Measurements from ENCODE around the gene MED16. TPM values are rescaled to one million over a fixed set of nuclear protein-coding genes. Genes with fewer than 3 reads are reported as not detected.
"Not testable (repeated sequence)": the region's sequence is repeated elsewhere in the genome, so short reads cannot be mapped to it uniquely, and the experiment has no call there.

MED16 gene
- total and polyA plus RNA-seq, 7 experiments from 2014 or later: 47.5 to 142 (median 67.6) TPM

GRCh38 chr19:853014-853585 is 39.9 kb downstream of the MED16 start:
- Mint-ChIP-seq H3K4me1 (peaks cover 0 to 8% (median 0%) of the 10 kb centered on the region in 7 donors), H3K36me3 (no peaks in the 10 kb centered on the region), H3K27me3 (peaks cover 0 to 18% (median 8%) of the 10 kb centered on the region in 5 donors), H3K27ac (no peak overlapping the region), H3K9me3 (peaks cover 0 to 2% (median 0%) of the 10 kb centered on the region in 11 donors), H3K4me3 (no peak overlapping the region)
- peaks cover 0 to 8% of the 10 kb centered on the region in 2 donors for H3K27me3 ChIP-seq (ENCODE audit: control insufficient read depth in 2 of 2, insufficient read depth in 2 of 2, low read length in 2 of 2)
- no peaks in the 10 kb centered on the region for H3K9me3 ChIP-seq (ENCODE audit: control insufficient read depth in 2 of 3, low read length in 3 of 3)
- ChIA-PET CTCF (no interaction called here), POLR2A (no interaction called here)
- DNase-seq (peak in 1 of 9 donors; percentile 6), ATAC-seq (no peak)
- no peaks in the 10 kb centered on the region for H3K36me3 ChIP-seq (ENCODE audit: control insufficient read depth in 2 of 3, insufficient read depth in 3 of 3, low read length in 3 of 3)
- no peak overlapping the region for H3K4me3 ChIP-seq (ENCODE audit: low read length)
- intact Hi-C loops (cut with micrococcal nuclease): no loop called here
- H3K27ac ChIP-seq (ENCODE audit: low read depth, low read length): no peak overlapping the region
- no peaks in the 10 kb centered on the region for H3K4me1 ChIP-seq (ENCODE audit: control insufficient read depth in 2 of 2, insufficient read depth in 2 of 2, low read length in 2 of 2)

- CTCF ChIA-PET: no interaction called here
- no peaks in the 10 kb centered on the region for H3K4me1 ChIP-seq (ENCODE audit: control insufficient read depth in 2 of 2, insufficient read depth in 2 of 2, low read length in 2 of 2)
- Mint-ChIP-seq H3K27ac (no peak within 1 kb of the TSS), H3K9me3 (no peaks in the 10 kb centered on the region), H3K4me3 (no peak within 1 kb of the TSS), H3K4me1 (peaks cover 0 to 4% (median 0%) of the 10 kb centered on the region in 7 donors), H3K36me3 (no peaks in the 10 kb centered on the region), H3K27me3 (peaks cover 6 to 21% (median 9%) of the 10 kb centered on the region in 5 donors)
- H3K27ac ChIP-seq (ENCODE audit: low read depth, low read length): no peak within 1 kb of the TSS
- POLR2A ChIA-PET: no interaction called here
- no peaks in the 10 kb centered on the region for H3K9me3 ChIP-seq (ENCODE audit: control insufficient read depth in 2 of 3, low read length in 3 of 3)
- H3K4me3 ChIP-seq (ENCODE audit: low read length): no peak within 1 kb of the TSS
- intact Hi-C loops (cut with micrococcal nuclease): no loop called here
- ATAC-seq: no peak
- peaks cover 0 to 10% of the 10 kb centered on the region in 2 donors for H3K27me3 ChIP-seq (ENCODE audit: control insufficient read depth in 2 of 2, insufficient read depth in 2 of 2, low read length in 2 of 2)
- no peak for DNase-seq
- H3K36me3 ChIP-seq (ENCODE audit: control insufficient read depth in 2 of 3, insufficient read depth in 3 of 3, low read length in 3 of 3): no peaks in the 10 kb centered on the region
Measured at GRCh38 chr19:852136-853013, 40.6 kb downstream of the MED16 start, which contains the start of gene ELANE. Gene ELANE, plus strand, starts transcription at chr19:852303. Its CDS starts 26 bp downstream, at chr19:852329.

- no peak overlapping the region for H3K4me3 ChIP-seq (ENCODE audit: low read length)
Measured at GRCh38 chr19:850979-851335, 42.0 kb downstream of the MED16 start.

GRCh38 chr19:850221-850978 is 42.6 kb downstream of the MED16 start:
- no peaks in the 10 kb centered on the region for H3K9me3 ChIP-seq (ENCODE audit: control insufficient read depth in 2 of 3, low read length in 3 of 3)
- no peak overlapping the region for H3K27ac ChIP-seq (ENCODE audit: low read depth, low read length)
- DNase-seq (no peak), ATAC-seq (peak; percentile 31)
- H3K4me1 ChIP-seq (ENCODE audit: control insufficient read depth in 2 of 2, insufficient read depth in 2 of 2, low read length in 2 of 2): no peaks in the 10 kb centered on the region
- ChIA-PET CTCF (interaction anchor here (0.7 to 0.9 kb wide), 2 partner anchors 81 to 279 kb away, joined by 3 to 9 read pairs; no protein-coding TSS in a partner anchor), POLR2A (no interaction called here)
- H3K4me3 Mint-ChIP-seq: no peak overlapping the region
- H3K36me3 Mint-ChIP-seq: no peaks in the 10 kb centered on the region
- no peak overlapping the region for H3K27ac Mint-ChIP-seq
- no peak overlapping the region for H3K4me3 ChIP-seq (ENCODE audit: low read length)
- peaks cover 0 to 15% of the 10 kb centered on the region in 2 donors for H3K27me3 ChIP-seq (ENCODE audit: control insufficient read depth in 2 of 2, insufficient read depth in 2 of 2, low read length in 2 of 2)
- H3K4me1 Mint-ChIP-seq: no peaks in the 10 kb centered on the region
- intact Hi-C loops (cut with micrococcal nuclease): no loop called here
- H3K27me3 Mint-ChIP-seq: peaks cover 14 to 34% (median 21%) of the 10 kb centered on the region in 5 donors
- H3K9me3 Mint-ChIP-seq: peaks cover 0 to 2% (median 0%) of the 10 kb centered on the region in 11 donors
- no peaks in the 10 kb centered on the region for H3K36me3 ChIP-seq (ENCODE audit: control insufficient read depth in 2 of 3, insufficient read depth in 3 of 3, low read length in 3 of 3)

More at GRCh38 chr19:850979-851335, 42.0 kb downstream of the MED16 start:
- Mint-ChIP-seq H3K9me3 (no peaks in the 10 kb centered on the region), H3K27ac (no peak overlapping the region), H3K27me3 (peaks cover 14 to 29% (median 16%) of the 10 kb centered on the region in 5 donors), H3K4me1 (no peaks in the 10 kb centered on the region), H3K4me3 (no peak overlapping the region), H3K36me3 (no peaks in the 10 kb centered on the region)
- ChIA-PET POLR2A (no interaction called here), CTCF (no interaction called here)
- DNase-seq (no peak), ATAC-seq (peak; percentile 8)
- Histone ChIP-seq H3K9me3 (ENCODE audit: control insufficient read depth in 2 of 3, low read length in 3 of 3) (no peaks in the 10 kb centered on the region), H3K36me3 (ENCODE audit: control insufficient read depth in 2 of 3, insufficient read depth in 3 of 3, low read length in 3 of 3) (no peaks in the 10 kb centered on the region), H3K4me1 (ENCODE audit: control insufficient read depth in 2 of 2, insufficient read depth in 2 of 2, low read length in 2 of 2) (no peaks in the 10 kb centered on the region), H3K27me3 (ENCODE audit: control insufficient read depth in 2 of 2, insufficient read depth in 2 of 2, low read length in 2 of 2) (peaks cover 0 to 11% of the 10 kb centered on the region in 2 donors), H3K27ac (ENCODE audit: low read depth, low read length) (no peak overlapping the region)
- intact Hi-C loops (cut with micrococcal nuclease): no loop called here

- POLR2A ChIA-PET; H3K27ac ChIP-seq (ENCODE audit: low read depth, low read length); ATAC-seq; H3K36me3 Mint-ChIP-seq; H3K4me3 ChIP-seq (ENCODE audit: low read length); intact Hi-C loops (cut with micrococcal nuclease); H3K9me3 ChIP-seq (ENCODE audit: control insufficient read depth in 2 of 3, low read length in 3 of 3); H3K36me3 ChIP-seq (ENCODE audit: control insufficient read depth in 2 of 3, insufficient read depth in 3 of 3, low read length in 3 of 3); H3K4me1 Mint-ChIP-seq; H3K9me3 Mint-ChIP-seq; DNase-seq; H3K4me3 Mint-ChIP-seq; H3K4me1 ChIP-seq (ENCODE audit: control insufficient read depth in 2 of 2, insufficient read depth in 2 of 2, low read length in 2 of 2); H3K27ac Mint-ChIP-seq: not testable (repeated sequence)
- H3K27me3 Mint-ChIP-seq: peaks cover 17 to 44% (median 30%) of the 10 kb centered on the region in 5 donors
- H3K27me3 ChIP-seq (ENCODE audit: control insufficient read depth in 2 of 2, insufficient read depth in 2 of 2, low read length in 2 of 2): peaks cover 0 to 15% of the 10 kb centered on the region in 2 donors
- CTCF ChIA-PET: interaction anchor here (1.1 kb wide), 1 partner anchor 152 kb away, joined by 3 read pairs; no protein-coding TSS in a partner anchor
Measured at GRCh38 chr19:849195-849594, 43.8 kb downstream of the MED16 start.

- no peaks in the 10 kb centered on the region for H3K36me3 ChIP-seq (ENCODE audit: control insufficient read depth in 2 of 3, insufficient read depth in 3 of 3, low read length in 3 of 3)
- Mint-ChIP-seq H3K4me3 (no peak overlapping the region), H3K27me3 (peaks cover 13 to 44% (median 30%) of the 10 kb centered on the region in 5 donors), H3K36me3 (peaks cover 0 to 3% (median 0%) of the 10 kb centered on the region in 5 donors), H3K9me3 (peaks cover 0 to 2% (median 0%) of the 10 kb centered on the region in 11 donors), H3K27ac (no peak overlapping the region), H3K4me1 (peaks cover 0 to 4% (median 0%) of the 10 kb centered on the region in 7 donors)
- ChIA-PET POLR2A (no interaction called here), CTCF (interaction anchor here (1.1 kb wide), 1 partner anchor 153 kb away, joined by 3 read pairs; no protein-coding TSS in a partner anchor)
- H3K27ac ChIP-seq (ENCODE audit: low read depth, low read length): no peak overlapping the region
- intact Hi-C loops (cut with micrococcal nuclease): no loop called here
- DNase-seq (no peak), ATAC-seq (no peak)
- no peak overlapping the region for H3K4me3 ChIP-seq (ENCODE audit: low read length)
- no peaks in the 10 kb centered on the region for H3K9me3 ChIP-seq (ENCODE audit: control insufficient read depth in 2 of 3, low read length in 3 of 3)
- no peaks in the 10 kb centered on the region for H3K4me1 ChIP-seq (ENCODE audit: control insufficient read depth in 2 of 2, insufficient read depth in 2 of 2, low read length in 2 of 2)
- peaks cover 2 to 17% of the 10 kb centered on the region in 2 donors for H3K27me3 ChIP-seq (ENCODE audit: control insufficient read depth in 2 of 2, insufficient read depth in 2 of 2, low read length in 2 of 2)
Measured at GRCh38 chr19:848386-848921, 44.5 kb downstream of the MED16 start.

Data from naive thymus-derived CD4-positive, alpha-beta T cell (primary cell).